Stimulated activated naive CD8-positive, alpha-beta T cell treated with anti-CD3 and anti-CD28 coated beads, Interleukin-15, Interleukin-2, amounts not matched to agents 100 ng/mL and 50 ng/mL, for 24 hours (primary cell): ENCODE results near the gene ACYP2.
"Not testable (repeated sequence)": the region's sequence is repeated elsewhere in the genome, so short reads cannot be mapped to it uniquely, and the experiment has no call there.

Experiments
- H3K27ac Mint-ChIP-seq: one replicate; pipeline ENCODE4 v1.8.0; 2021; ENCODE audit warnings: mild to moderate bottlenecking, mixed read lengths
- H3K27me3 Mint-ChIP-seq: one replicate; pipeline ENCODE4 v1.8.0; 2021; ENCODE audit warnings: mixed read lengths
- H3K36me3 Mint-ChIP-seq: one replicate; pipeline ENCODE4 v1.8.0; 2021; ENCODE audit warnings: low read depth, mixed read lengths
- H3K4me1 Mint-ChIP-seq: one replicate; pipeline ENCODE4 v1.8.0; 2021; ENCODE audit warnings: low read depth, mixed read lengths
- H3K4me3 Mint-ChIP-seq: one replicate; pipeline ENCODE4 v1.8.0; 2021; ENCODE audit warnings: mild to moderate bottlenecking, mixed read lengths
- H3K9me3 Mint-ChIP-seq: one replicate; pipeline ENCODE4 v1.8.0; 2021; ENCODE audit warnings: mixed read lengths

The ACYP2 gene

DNA sequence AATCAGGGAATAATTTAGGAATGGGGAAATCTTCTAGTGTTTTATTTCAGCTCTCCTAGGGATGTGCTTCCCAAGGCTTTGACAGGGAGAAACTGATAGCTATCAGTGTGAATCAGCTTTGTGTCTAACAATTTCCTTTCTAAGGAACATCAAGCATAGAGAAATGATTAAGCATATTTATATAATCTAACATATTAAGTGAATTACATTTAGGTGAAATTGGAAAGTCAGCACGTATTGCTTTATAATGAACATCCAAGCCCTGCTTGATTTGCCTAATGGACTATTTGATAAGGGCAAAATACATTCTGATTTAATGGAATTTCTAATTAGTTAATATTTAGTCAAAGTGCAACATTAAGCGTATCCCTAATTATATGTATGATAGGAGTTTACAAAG lies 160.1 kb downstream of the ACYP2 start:
- Mint-ChIP-seq H3K36me3 (peaks cover 4% of the 10 kb centered on the region), H3K4me3 (no peak overlapping the region), H3K9me3 (no peaks in the 10 kb centered on the region), H3K27ac (no peak overlapping the region), H3K27me3 (no peaks in the 10 kb centered on the region), H3K4me1 (peaks cover 17% of the 10 kb centered on the region)

DNA sequence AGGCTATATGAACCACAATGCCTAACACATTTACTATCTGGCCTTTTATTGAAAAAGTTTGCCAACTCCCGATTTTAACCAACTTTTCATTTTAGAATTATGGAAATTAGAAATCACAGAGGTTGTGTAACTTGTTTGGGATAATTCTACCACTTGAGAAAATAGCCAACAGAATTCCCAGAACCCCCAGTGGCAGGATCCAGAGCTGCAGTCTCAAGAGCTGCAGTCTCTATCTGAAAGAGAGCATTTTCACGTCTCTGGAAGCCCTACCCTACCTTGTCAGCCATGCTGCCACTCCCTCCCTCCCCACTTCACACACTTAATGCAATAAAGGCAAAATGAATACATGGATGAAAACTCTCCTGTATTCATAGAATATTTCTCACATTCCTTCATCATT lies 164.0 kb downstream of the ACYP2 start:
- Mint-ChIP-seq H3K9me3 (no peaks in the 10 kb centered on the region), H3K4me1 (peaks cover 5% of the 10 kb centered on the region), H3K27me3 (no peaks in the 10 kb centered on the region), H3K27ac (no peak overlapping the region), H3K36me3 (peaks cover 2% of the 10 kb centered on the region), H3K4me3 (no peak overlapping the region)

DNA sequence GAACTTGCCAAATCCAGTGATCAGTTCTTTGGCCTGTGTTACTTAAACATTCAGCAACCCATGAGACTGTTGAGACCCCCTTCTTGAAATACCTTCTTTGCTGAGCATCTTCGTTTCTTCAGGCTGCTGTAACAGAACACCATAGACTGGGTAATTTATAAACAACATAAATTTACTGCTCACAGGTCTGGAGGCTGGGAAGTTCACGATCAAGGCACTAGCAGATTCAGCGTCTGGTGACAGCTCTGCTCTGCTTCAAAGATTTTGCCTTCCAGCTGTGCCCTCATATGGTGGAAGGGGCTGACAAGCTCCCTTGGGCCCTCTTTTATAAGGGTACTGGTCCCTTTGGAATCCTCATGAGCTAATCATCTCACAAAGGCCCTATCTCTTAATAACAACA lies 169.4 kb downstream of the ACYP2 start:
- no peak overlapping the region for H3K4me3 Mint-ChIP-seq
- H3K36me3 Mint-ChIP-seq = peaks cover 11% of the 10 kb centered on the region
- H3K27ac Mint-ChIP-seq = no peak overlapping the region
- no peaks in the 10 kb centered on the region for H3K27me3 Mint-ChIP-seq
- peaks cover 5% of the 10 kb centered on the region for H3K4me1 Mint-ChIP-seq
- peaks cover 6% of the 10 kb centered on the region for H3K9me3 Mint-ChIP-seq

DNA sequence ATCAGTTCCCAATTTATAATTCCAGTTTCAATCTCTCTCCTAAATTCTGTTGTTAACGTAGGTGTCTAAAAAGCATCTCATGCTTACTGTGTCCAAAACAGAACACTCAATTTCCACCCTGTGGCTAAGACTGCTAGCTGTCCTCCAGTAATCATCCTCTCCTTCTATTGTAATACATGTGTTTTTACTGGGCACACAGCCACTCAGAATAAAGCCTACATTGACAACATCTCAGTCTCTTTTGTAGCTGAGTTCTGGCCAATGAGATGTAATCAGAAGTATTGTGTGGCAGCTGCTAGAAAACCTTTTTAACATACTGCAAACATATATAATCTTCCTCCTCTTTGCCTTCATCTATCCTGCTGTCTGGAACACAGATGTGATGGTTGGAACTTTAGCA lies 170.0 kb downstream of the ACYP2 start:
- Mint-ChIP-seq H3K27ac (no peak overlapping the region), H3K36me3 (peaks cover 11% of the 10 kb centered on the region), H3K4me3 (no peak overlapping the region), H3K27me3 (no peaks in the 10 kb centered on the region), H3K9me3 (peaks cover 6% of the 10 kb centered on the region), H3K4me1 (peaks cover 5% of the 10 kb centered on the region)

DNA sequence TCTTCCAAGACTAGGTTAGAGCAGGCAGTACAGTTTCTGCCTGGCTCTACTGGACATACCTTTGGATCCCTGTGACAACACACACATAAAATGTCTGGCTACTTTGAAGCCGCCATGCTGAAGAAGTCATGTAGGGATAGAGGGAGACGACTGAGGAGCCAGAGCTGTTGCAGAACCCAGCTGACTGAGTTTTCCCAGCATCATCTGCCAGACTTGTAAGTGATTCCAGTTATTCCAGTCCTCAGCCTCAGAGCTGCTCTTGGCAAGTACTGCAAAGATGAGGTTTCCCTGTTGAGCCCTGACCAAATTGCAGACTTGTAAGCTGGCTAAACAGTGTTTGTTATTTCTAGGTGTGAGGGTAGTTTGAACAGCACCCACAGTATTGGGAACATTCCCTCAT lies 172.1 kb downstream of the ACYP2 start:
- Mint-ChIP-seq H3K27ac (no peak overlapping the region), H3K4me1 (peaks cover under 1% of the 10 kb centered on the region), H3K4me3 (no peak overlapping the region), H3K27me3 (no peaks in the 10 kb centered on the region), H3K36me3 (peaks cover 11% of the 10 kb centered on the region), H3K9me3 (peaks cover 6% of the 10 kb centered on the region)

DNA sequence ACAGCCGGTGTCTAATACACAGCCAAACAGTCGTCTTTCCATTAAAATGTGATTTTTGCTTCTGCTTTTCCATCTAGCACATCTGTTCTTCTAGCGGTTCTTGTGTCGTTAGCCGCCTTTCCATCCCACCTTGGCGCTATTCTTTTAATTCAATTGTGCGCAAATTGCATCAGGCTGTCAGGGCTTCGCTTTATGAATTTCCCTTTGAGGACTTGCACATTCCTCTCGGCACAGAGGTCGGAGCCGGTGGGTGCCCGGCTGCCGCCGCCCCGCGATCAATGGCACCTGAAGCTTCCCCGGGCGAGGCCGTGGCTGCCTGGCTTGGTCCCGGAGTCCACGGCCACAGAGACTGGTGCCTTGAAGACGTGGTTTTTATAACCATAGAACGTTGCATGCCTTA lies 174.5 kb downstream of the ACYP2 start:
- Mint-ChIP-seq H3K27ac (no peak overlapping the region), H3K36me3 (peaks cover 6% of the 10 kb centered on the region), H3K4me3 (no peak overlapping the region), H3K4me1 (no peaks in the 10 kb centered on the region), H3K9me3 (peaks cover 6% of the 10 kb centered on the region), H3K27me3 (no peaks in the 10 kb centered on the region)

DNA sequence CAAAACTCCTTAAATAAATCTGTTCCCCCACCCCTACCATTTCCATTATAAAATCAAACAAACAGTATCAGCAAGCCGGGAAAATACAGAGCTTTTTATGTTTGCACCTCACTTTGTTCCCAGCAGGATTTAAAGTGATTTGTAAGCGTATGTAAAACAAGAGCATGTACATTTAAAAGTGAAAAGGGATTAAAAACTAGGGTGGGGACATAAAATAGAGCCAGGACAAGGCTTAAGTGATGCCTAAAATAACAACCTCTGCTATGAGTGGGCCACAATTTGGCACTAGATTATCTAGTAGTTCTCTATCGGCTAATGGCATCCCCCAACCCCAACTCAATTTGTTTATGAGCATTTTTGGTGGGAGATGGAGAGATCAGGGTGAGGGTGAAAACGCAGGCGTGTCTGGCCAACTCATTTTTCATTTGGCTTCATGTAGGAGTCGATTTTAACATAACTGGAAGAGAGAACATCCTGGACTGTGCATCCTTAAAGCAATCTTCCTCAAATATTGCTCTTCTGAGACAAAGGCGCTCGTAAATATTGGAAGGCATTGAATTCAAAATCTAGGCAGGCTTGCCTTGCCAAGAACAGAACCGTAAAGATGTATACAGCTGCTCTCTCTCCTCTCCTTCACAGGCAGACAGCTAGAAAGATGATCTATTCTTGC lies 175.1 kb downstream of the ACYP2 start:
- no peak overlapping the region for H3K27ac Mint-ChIP-seq
- no peaks in the 10 kb centered on the region for H3K4me1 Mint-ChIP-seq
- peaks cover 2% of the 10 kb centered on the region for H3K36me3 Mint-ChIP-seq
- H3K4me3 Mint-ChIP-seq = no peak overlapping the region
- peaks cover 2% of the 10 kb centered on the region for H3K9me3 Mint-ChIP-seq
- no peaks in the 10 kb centered on the region for H3K27me3 Mint-ChIP-seq

DNA sequence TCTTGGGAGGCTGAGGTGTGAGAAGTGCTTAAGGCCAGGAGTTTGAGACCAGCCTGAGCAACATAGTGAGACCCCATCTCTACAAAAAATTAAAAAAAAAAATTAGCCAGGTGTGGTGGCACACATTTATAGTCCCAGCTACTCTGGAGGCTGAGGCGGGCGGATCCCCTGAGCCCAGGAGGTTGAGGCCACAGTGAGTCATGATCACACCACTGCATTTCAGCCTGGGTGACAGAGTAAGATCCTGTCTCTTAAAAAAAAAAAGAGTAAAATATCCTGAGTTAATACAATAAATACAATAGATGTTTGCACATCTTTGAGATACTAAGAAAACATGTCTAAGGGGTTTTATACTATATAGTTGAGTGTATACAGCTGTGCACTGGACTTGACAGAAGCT lies 179.2 kb downstream of the ACYP2 start:
- not testable (repeated sequence) for H3K4me1 Mint-ChIP-seq, H3K9me3 Mint-ChIP-seq, H3K27ac Mint-ChIP-seq, H3K36me3 Mint-ChIP-seq, H3K27me3 Mint-ChIP-seq, H3K4me3 Mint-ChIP-seq

DNA sequence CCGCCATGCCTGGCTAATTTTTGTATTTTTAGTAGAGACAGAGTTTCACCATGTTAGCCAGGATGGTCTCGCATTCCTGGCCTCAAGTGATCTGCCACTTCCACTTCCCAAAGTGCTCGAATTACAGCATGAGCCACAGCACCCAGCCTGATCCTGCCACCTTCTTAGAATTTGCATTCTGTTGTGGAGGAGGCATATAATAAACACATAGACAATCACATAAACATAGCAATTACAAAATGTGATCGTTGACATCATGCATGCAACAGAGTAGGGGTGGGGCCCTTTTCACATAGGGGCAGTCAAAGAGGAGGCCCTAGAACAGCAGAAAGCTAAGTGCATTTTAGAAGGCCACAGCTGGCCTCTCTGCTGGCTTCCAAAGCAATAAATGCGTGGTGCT lies 180.5 kb downstream of the ACYP2 start:
- Mint-ChIP-seq H3K27ac (no peak overlapping the region), H3K27me3 (no peaks in the 10 kb centered on the region), H3K36me3 (no peaks in the 10 kb centered on the region), H3K4me3 (no peak overlapping the region), H3K4me1 (no peaks in the 10 kb centered on the region), H3K9me3 (no peaks in the 10 kb centered on the region)

DNA sequence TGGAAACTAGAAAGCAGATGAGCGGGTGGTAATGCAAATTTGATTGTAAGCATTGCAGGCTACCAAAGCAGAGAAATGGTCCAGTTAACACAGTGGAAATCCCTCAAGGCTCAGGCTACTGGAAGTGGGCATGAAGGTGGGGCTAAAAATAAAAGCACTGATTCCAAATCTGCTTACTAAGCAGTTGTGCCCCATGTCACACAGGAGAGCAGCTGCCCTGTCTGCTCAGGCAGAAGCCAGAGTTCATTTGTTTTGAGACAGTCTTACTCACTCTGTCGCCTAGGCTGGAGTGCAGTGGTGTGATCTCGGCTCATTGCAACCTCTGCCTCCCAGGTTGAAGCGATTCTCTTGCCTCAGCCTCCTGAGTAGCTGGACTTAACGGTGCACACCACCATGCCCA lies 183.1 kb downstream of the ACYP2 start:
- Mint-ChIP-seq H3K4me1 (no peaks in the 10 kb centered on the region), H3K27ac (no peak overlapping the region), H3K36me3 (no peaks in the 10 kb centered on the region), H3K9me3 (no peaks in the 10 kb centered on the region), H3K27me3 (no peaks in the 10 kb centered on the region), H3K4me3 (no peak overlapping the region)

DNA sequence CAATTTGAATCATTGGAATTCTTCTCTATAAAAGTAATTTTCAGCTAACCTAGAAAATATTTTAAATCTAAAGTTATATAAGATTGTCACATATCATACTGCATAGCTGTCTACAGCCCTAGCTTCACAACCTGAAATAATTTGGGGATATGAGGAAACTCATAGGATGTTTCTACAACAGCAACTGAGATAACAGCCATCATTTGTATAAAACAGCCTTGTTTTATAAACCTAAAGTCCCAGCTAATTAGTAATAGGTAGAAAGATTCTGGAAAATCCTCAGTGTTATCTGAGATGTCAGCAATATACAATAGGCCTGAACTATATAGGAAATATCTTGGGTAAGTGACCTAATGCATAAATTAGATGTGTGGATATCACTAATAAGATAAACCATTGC lies 188.2 kb downstream of the ACYP2 start:
- Mint-ChIP-seq H3K4me3 (no peak overlapping the region), H3K9me3 (no peaks in the 10 kb centered on the region), H3K27ac (no peak overlapping the region)

DNA sequence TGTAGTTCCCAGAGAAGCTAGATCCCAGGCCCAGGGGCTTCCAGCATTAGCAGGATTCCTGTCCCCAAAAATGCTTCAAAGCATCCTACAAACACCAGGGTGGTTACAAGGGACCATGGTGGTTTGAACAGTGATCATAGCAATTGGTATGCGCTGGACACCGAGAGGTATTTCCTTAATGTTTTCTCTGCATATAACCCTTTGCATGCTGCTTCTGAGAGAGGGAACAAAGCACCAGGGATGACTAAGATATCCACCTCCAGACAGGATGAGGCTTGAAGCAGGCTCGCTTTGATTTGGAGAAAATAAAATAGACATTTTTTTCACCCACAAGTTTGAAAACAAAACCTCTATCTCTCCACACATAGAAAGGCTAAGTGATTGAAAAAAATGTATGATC lies 191.1 kb downstream of the ACYP2 start:
- Mint-ChIP-seq H3K36me3 (no peaks in the 10 kb centered on the region), H3K27ac (no peak overlapping the region)

More for the DNA sequence above, 188.2 kb downstream of the ACYP2 start:
- Mint-ChIP-seq H3K36me3 (no peaks in the 10 kb centered on the region), H3K27me3 (no peaks in the 10 kb centered on the region), H3K4me1 (no peaks in the 10 kb centered on the region)

DNA sequence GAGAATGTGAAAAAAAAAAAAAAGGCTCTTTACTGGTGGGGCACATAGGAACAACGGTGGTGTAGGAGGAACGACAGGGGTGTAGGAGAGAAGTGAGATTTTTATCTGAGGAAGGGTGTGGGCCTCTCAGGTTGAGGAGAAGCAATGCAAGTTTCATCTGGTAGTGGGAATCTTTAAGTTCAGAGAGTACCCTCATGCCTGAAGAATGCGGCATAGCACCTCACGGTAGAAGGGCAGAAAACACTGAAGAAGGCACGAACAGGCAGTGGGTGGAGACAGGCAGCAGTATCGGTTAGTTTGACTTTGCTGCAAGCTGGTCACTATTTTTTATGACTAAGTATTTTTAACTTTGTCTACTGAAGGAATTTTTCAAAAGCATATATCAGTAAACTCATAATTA lies 192.8 kb downstream of the ACYP2 start:
- H3K27ac Mint-ChIP-seq = no peak overlapping the region
- no peaks in the 10 kb centered on the region for H3K4me1 Mint-ChIP-seq
- no peaks in the 10 kb centered on the region for H3K36me3 Mint-ChIP-seq
- no peak overlapping the region for H3K4me3 Mint-ChIP-seq
- no peaks in the 10 kb centered on the region for H3K27me3 Mint-ChIP-seq
- no peaks in the 10 kb centered on the region for H3K9me3 Mint-ChIP-seq

More for the DNA sequence above, 191.1 kb downstream of the ACYP2 start:
- H3K4me1 Mint-ChIP-seq = no peaks in the 10 kb centered on the region
- H3K9me3 Mint-ChIP-seq = no peaks in the 10 kb centered on the region
- H3K4me3 Mint-ChIP-seq = no peak overlapping the region
- no peaks in the 10 kb centered on the region for H3K27me3 Mint-ChIP-seq

DNA sequence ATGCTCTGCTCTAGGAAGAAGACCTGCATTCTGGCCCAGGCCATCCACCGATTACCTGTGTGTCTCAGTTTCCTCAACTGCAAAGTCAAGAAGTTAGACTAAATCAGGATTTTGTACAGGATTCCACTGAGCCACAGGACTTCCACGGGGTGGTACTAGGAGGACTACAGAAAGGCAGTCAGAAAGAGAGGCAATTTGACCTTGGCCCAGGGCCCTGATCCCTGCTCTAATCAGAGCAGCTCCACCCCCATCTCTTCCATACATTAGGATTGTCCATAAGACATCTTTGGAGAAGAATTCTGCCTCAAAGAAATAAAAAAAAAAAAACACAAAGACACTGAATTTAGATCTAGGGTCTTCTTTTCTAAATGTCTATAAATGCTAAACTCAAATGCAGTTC lies 193.4 kb downstream of the ACYP2 start:
- no peaks in the 10 kb centered on the region for H3K36me3 Mint-ChIP-seq
- H3K4me1 Mint-ChIP-seq = no peaks in the 10 kb centered on the region
- H3K9me3 Mint-ChIP-seq = no peaks in the 10 kb centered on the region
- no peak overlapping the region for H3K27ac Mint-ChIP-seq
- no peaks in the 10 kb centered on the region for H3K27me3 Mint-ChIP-seq
- no peak overlapping the region for H3K4me3 Mint-ChIP-seq

DNA sequence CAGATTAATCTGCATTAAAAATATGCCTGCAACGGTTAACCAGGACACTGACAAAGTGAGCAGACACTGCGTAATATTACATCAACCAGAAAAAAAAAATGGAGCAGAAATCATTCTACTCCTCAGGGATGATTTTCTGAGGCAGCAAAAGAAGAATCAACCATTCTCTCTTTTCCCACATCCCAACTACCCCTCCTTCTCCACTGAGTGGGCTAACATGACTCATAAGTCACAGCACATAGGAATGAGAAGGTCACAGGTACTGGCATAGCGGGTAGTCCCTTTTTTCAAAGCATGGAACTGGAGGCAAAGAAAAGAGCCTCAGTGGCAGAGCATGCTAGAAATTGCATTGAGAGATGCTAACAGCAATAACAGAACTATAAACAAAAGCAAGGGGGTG lies 194.9 kb downstream of the ACYP2 start:
- H3K27ac Mint-ChIP-seq = no peak overlapping the region
- no peaks in the 10 kb centered on the region for H3K36me3 Mint-ChIP-seq
- H3K27me3 Mint-ChIP-seq = no peaks in the 10 kb centered on the region
- no peak overlapping the region for H3K4me3 Mint-ChIP-seq
- no peaks in the 10 kb centered on the region for H3K9me3 Mint-ChIP-seq
- no peaks in the 10 kb centered on the region for H3K4me1 Mint-ChIP-seq

DNA sequence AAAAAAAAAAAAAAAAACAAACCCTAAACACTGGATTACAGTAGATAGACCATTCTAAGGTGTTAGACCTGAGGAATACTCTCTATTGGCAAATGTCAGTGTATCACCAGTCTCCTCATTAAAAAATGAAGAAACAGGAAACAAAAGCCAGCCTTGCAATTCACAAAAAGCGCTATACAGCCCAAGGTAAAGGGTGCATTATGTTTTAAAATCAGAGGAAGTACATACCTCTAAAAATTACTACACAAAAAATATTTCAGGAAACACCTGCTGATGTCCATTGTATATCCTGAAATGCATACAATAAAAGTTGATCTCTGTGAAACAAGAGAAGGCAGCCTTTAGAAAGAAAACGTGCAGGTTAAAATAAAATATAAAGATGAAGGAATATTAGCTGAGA lies 195.5 kb downstream of the ACYP2 start:
- Mint-ChIP-seq H3K9me3 (no peaks in the 10 kb centered on the region), H3K4me3 (no peak overlapping the region), H3K27ac (no peak overlapping the region), H3K27me3 (no peaks in the 10 kb centered on the region), H3K4me1 (no peaks in the 10 kb centered on the region), H3K36me3 (no peaks in the 10 kb centered on the region)
